HepG2 (cell line): ENCODE results near the gene P3H3.

Experiments used
- BRCA1 ChIP-seq: sonication (generic); formaldehyde crosslinking; IDR thresholded peaks from 2 replicates; pipeline ENCODE4 v1.4.0; 2020; ENCODE audit warnings: missing genetic modification reagents
- ZNF878 ChIP-seq: sonication (generic); formaldehyde crosslinking; IDR thresholded peaks from 2 replicates; pipeline ENCODE4 v1.8.1; 2023; ENCODE audit warnings: mild to moderate bottlenecking, missing genetic modification reagents, moderate library complexity
- TF ChIP-seq, protein P1 (sequence below): sonication (generic); formaldehyde crosslinking; IDR thresholded peaks from 2 replicates; pipeline ENCODE4 v1.5.0; 2020; ENCODE audit warnings: mild to moderate bottlenecking, missing genetic modification reagents, moderate library complexity

GRCh38 chr12:6782119-6782518 is 46.1 kb upstream of the P3H3 start:
- TF ChIP-seq, protein P1, sequence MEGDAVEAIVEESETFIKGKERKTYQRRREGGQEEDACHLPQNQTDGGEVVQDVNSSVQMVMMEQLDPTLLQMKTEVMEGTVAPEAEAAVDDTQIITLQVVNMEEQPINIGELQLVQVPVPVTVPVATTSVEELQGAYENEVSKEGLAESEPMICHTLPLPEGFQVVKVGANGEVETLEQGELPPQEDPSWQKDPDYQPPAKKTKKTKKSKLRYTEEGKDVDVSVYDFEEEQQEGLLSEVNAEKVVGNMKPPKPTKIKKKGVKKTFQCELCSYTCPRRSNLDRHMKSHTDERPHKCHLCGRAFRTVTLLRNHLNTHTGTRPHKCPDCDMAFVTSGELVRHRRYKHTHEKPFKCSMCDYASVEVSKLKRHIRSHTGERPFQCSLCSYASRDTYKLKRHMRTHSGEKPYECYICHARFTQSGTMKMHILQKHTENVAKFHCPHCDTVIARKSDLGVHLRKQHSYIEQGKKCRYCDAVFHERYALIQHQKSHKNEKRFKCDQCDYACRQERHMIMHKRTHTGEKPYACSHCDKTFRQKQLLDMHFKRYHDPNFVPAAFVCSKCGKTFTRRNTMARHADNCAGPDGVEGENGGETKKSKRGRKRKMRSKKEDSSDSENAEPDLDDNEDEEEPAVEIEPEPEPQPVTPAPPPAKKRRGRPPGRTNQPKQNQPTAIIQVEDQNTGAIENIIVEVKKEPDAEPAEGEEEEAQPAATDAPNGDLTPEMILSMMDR (CRISPR knock-in tag) = no peak
- TF ChIP-seq BRCA1 (CRISPR knock-in tag) = no peak
- no peak for TF ChIP-seq ZNF878 (CRISPR knock-in tag)
